ENCODE measurements around the gene HADHA. TPM values are rescaled to one million over a fixed set of nuclear protein-coding genes. Genes with fewer than 3 reads are reported as not detected.

The HADHA gene
- total RNA-seq, 1 experiment from 2014 or later = 98.4 TPM

GRCh38 chr2:26193578-26194231, 50.7 kb downstream of the HADHA start:
- DNase-seq (ENCODE audit: low read depth) = no peak

- no peak for DNase-seq (ENCODE audit: low read depth)
These were observed 52.9 kb downstream of the HADHA start for GRCh38 chr2:26191316-26192159.

GRCh38 chr2:26190369-26190768, 54.1 kb downstream of the HADHA start:
- no peak for DNase-seq (ENCODE audit: low read depth)

GRCh38 chr2:26189751-26190150, 54.7 kb downstream of the HADHA start:
- no peak for DNase-seq (ENCODE audit: low read depth)

- no peak for DNase-seq (ENCODE audit: low read depth)
These were observed 55.3 kb downstream of the HADHA start for GRCh38 chr2:26189123-26189522.

GRCh38 chr2:26187537-26188104, 56.8 kb downstream of the HADHA start:
- DNase-seq (ENCODE audit: low read depth) = no peak

- no peak for DNase-seq (ENCODE audit: low read depth)
These were observed 57.3 kb downstream of the HADHA start for GRCh38 chr2:26187114-26187513.

GRCh38 chr2:26185954-26186770, 58.3 kb downstream of the HADHA start:
- DNase-seq (ENCODE audit: low read depth) = no peak

- DNase-seq (ENCODE audit: low read depth) = no peak
These were observed 59.0 kb downstream of the HADHA start for GRCh38 chr2:26185304-26185928.

GRCh38 chr2:26184555-26185303, 59.7 kb downstream of the HADHA start:
- DNase-seq (ENCODE audit: low read depth) = no peak

GRCh38 chr2:26184121-26184520, 60.3 kb downstream of the HADHA start:
- DNase-seq (ENCODE audit: low read depth) = no peak

GRCh38 chr2:26182887-26183630, 61.4 kb downstream of the HADHA start:
- DNase-seq (ENCODE audit: low read depth) = no peak

- no peak for DNase-seq (ENCODE audit: low read depth)
These were observed 62.0 kb downstream of the HADHA start for GRCh38 chr2:26182441-26182840.

- no peak for DNase-seq (ENCODE audit: low read depth)
These were observed 65.0 kb downstream of the HADHA start for GRCh38 chr2:26179446-26179913.

GRCh38 chr2:26178746-26179436, 65.5 kb downstream of the HADHA start:
- peak; percentile 20 for DNase-seq (ENCODE audit: low read depth)

- no peak for DNase-seq (ENCODE audit: low read depth)
These were observed 66.2 kb downstream of the HADHA start for GRCh38 chr2:26178246-26178645.

- no peak for DNase-seq (ENCODE audit: low read depth)
These were observed 67.3 kb downstream of the HADHA start for GRCh38 chr2:26177122-26177521.

GRCh38 chr2:26176279-26176615, 68.2 kb downstream of the HADHA start:
- DNase-seq (ENCODE audit: low read depth) = no peak

GRCh38 chr2:26175466-26176278, 68.8 kb downstream of the HADHA start:
- no peak for DNase-seq (ENCODE audit: low read depth)

All from M059J (cell line).